ENCODE results near the gene TTBK1. TPM values are rescaled to one million over a fixed set of nuclear protein-coding genes. Genes with fewer than 3 reads are reported as not detected.

Gene TTBK1
- total RNA-seq, 6 donors from 2014 or later = 0.06 to 0.20 (median 0.11) TPM; not detected in 2

DNA sequence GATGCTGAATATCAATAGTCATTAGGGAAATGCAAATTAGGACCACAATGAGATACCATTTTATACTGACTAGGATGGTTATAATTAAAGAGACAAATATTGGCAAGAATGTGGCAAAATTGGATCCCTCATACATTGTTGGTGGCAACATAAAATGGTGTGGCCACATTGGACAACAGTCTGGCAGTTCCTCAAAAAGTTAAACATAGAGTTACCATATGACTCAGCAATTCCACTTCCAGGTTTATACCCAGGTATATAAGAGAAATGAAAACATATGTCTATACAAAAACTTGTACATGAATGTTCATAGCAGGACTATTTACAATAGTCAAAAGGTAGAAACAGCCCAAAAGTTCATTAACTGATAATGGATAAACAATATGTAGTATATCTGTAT is 67.3 kb downstream of the TTBK1 start:
- no peaks in the 10 kb centered on the region for H3K27me3 ChIP-seq
- no peak for TF ChIP-seq EP300 (IDR thresholded peaks at IDR 0.05)
- TF ChIP-seq POLR2AphosphoS5 (IDR thresholded peaks at IDR 0.05) = no peak
- no peak overlapping the region for H3K27ac ChIP-seq
- H3K4me3 ChIP-seq = no peak overlapping the region
- H3K36me3 ChIP-seq = no peaks in the 10 kb centered on the region
- H3K4me1 ChIP-seq = peaks cover 8 to 26% (median 16%) of the 10 kb centered on the region in 4 donors
- ATAC-seq (ENCODE audit: low FRiP score in 2 of 2) (no peak), DNase-seq (no peak)
- no peaks in the 10 kb centered on the region for H3K9me3 ChIP-seq

DNA sequence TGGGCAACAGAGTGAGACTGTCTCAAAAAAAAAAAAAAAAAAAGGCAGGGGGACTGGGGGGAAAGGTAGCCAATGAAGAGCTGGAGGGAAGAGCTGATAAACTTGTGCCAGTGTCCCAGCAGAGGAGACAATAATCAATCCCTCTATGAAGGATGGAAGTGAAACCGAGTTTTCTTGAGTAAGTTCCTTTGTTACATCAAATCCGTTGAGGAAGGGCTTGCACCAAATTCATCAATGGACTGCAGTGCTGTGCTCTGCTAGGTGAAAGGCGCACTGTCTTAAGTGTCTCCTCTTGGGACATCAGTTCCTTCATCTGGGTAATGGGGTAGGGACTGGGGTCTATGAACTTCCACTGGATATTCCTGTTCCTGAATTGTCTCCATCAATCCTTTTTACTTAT is 68.4 kb downstream of the TTBK1 start:
- Histone ChIP-seq H3K9me3 (no peaks in the 10 kb centered on the region), H3K27me3 (no peaks in the 10 kb centered on the region), H3K27ac (peak overlapping the region in 1 of 4 donors; percentile 49), H3K36me3 (no peaks in the 10 kb centered on the region), H3K4me1 (peaks cover 8 to 26% (median 16%) of the 10 kb centered on the region in 4 donors), H3K4me3 (no peak overlapping the region)
- TF ChIP-seq EP300 (IDR thresholded peaks at IDR 0.05) (no peak), POLR2A (IDR thresholded peaks at IDR 0.05) (no peak), POLR2AphosphoS5 (IDR thresholded peaks at IDR 0.05) (no peak)
- TF ChIP-seq, protein P1, sequence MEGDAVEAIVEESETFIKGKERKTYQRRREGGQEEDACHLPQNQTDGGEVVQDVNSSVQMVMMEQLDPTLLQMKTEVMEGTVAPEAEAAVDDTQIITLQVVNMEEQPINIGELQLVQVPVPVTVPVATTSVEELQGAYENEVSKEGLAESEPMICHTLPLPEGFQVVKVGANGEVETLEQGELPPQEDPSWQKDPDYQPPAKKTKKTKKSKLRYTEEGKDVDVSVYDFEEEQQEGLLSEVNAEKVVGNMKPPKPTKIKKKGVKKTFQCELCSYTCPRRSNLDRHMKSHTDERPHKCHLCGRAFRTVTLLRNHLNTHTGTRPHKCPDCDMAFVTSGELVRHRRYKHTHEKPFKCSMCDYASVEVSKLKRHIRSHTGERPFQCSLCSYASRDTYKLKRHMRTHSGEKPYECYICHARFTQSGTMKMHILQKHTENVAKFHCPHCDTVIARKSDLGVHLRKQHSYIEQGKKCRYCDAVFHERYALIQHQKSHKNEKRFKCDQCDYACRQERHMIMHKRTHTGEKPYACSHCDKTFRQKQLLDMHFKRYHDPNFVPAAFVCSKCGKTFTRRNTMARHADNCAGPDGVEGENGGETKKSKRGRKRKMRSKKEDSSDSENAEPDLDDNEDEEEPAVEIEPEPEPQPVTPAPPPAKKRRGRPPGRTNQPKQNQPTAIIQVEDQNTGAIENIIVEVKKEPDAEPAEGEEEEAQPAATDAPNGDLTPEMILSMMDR (IDR thresholded peaks at IDR 0.05) = no peak
- DNase-seq (no peak), ATAC-seq (ENCODE audit: low FRiP score in 2 of 2) (no peak)
- 66 to 68% methylated on average over 3 of the region's 3 CpGs for WGBS, 2 donors

DNA sequence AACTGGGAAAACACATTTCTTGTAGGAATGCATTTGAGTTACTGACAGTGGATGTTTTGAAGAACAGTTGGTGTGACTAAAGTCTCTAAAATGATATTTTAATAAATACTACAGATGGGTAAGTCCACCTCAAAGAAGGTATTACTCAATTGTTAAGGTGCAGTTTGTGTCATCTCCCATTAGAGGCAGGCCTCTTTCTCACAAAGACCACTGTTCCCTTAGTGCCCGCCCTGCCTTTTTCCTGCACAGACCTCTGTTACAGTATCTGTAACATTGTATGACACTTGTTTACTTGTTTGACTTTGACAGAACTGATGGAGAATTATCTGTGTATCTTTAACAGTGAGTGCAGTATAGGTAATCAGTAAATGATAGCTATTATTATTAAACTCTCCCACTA is 70.5 kb downstream of the TTBK1 start:
- 81 to 91% methylated on average over 1 of the region's 1 CpG for WGBS, 2 donors
- H3K4me3 ChIP-seq = no peak overlapping the region
- TF ChIP-seq POLR2A (IDR thresholded peaks at IDR 0.05) = no peak
- TF ChIP-seq, protein P1 (IDR thresholded peaks at IDR 0.05) = no peak
- no peak for TF ChIP-seq POLR2AphosphoS5 (IDR thresholded peaks at IDR 0.05)
- TF ChIP-seq EP300 (IDR thresholded peaks at IDR 0.05) = no peak
- no peaks in the 10 kb centered on the region for H3K27me3 ChIP-seq
- no peaks in the 10 kb centered on the region for H3K36me3 ChIP-seq
- no peak overlapping the region for H3K27ac ChIP-seq
- H3K4me1 ChIP-seq = peaks cover 1 to 17% (median 9%) of the 10 kb centered on the region in 4 donors
- ATAC-seq (ENCODE audit: low FRiP score in 2 of 2) (no peak), DNase-seq (no peak)
- no peaks in the 10 kb centered on the region for H3K9me3 ChIP-seq

DNA sequence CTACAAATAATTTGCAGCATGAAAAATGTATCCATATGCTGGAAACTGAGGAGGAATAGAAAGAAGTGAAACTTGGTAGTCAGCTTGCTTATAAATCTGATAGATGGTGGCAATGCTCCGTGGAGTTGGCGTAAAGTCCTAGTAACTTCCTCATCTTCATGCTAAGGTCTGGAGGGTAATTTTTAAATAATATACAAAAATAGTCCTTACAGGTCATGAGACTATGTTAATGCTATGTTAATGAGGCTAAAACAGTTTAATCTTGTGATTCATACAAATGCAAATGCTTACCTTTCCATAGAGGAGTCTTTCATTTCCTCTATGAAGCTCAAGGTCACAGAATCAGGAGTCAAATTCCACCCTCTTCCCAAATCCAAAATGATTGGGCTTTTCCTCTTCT is 74.7 kb downstream of the TTBK1 start:
- DNase-seq = no peak
- no peak overlapping the region for H3K27ac ChIP-seq
- no peaks in the 10 kb centered on the region for H3K27me3 ChIP-seq
- peaks cover 0 to 5% (median 2%) of the 10 kb centered on the region in 4 donors for H3K4me1 ChIP-seq
- WGBS, 2 donors = 78 to 85% methylated on average over 2 of the region's 2 CpGs
- TF ChIP-seq EP300 (IDR thresholded peaks at IDR 0.05) (no peak), POLR2AphosphoS5 (IDR thresholded peaks at IDR 0.05) (no peak)
- TF ChIP-seq, protein P1 (IDR thresholded peaks at IDR 0.05) = no peak
- ATAC-seq (ENCODE audit: low FRiP score in 2 of 2) = no peak
- no peak overlapping the region for H3K4me3 ChIP-seq
- H3K36me3 ChIP-seq = no peaks in the 10 kb centered on the region
- no peaks in the 10 kb centered on the region for H3K9me3 ChIP-seq

- no peak for TF ChIP-seq EP300 (IDR thresholded peaks at IDR 0.05)
- TF ChIP-seq, protein P1 (IDR thresholded peaks at IDR 0.05) = no peak
- TF ChIP-seq POLR2AphosphoS5 (IDR thresholded peaks at IDR 0.05) = no peak
- TF ChIP-seq POLR2A (IDR thresholded peaks at IDR 0.05) = no peak
- H3K4me1 ChIP-seq = no peaks in the 10 kb centered on the region
- WGBS, 2 donors = 63 to 75% methylated on average over 1 of the region's 1 CpG
- no peak overlapping the region for H3K27ac ChIP-seq
- no peak for DNase-seq
- no peak overlapping the region for H3K4me3 ChIP-seq
- no peaks in the 10 kb centered on the region for H3K36me3 ChIP-seq
- H3K27me3 ChIP-seq = no peaks in the 10 kb centered on the region
- ATAC-seq (ENCODE audit: low FRiP score in 2 of 2) = no peak
- no peaks in the 10 kb centered on the region for H3K9me3 ChIP-seq
Measured at GRCh38 chr6:43325876-43326275, 82.6 kb downstream of the TTBK1 start.

Measured in upper lobe of left lung (tissue), 6 donors.